MCF 10A (cell line): Measurements from ENCODE around the gene CHST15. TPM values are rescaled to one million over a fixed set of nuclear protein-coding genes. Genes with fewer than 3 reads are reported as not detected.

Source experiments
- BruUV-seq: library from RNA; stranded (reverse); fragments of 400-500 nt; replicated peaks from 2 replicates; lab custom pipeline; 2021; lab: Mats Ljungman, UMichigan
- CTCF ChIA-PET: fragments of 300-600 bp; sonication (Branson Sonifier 250); formaldehyde crosslinking; extraction: SDS; loops from one replicate; lab custom pipeline; 2021; ENCODE audit warnings: antibody characterized with exemption, inconsistent platforms; lab: Yijun Ruan, JAX
- POLR2A ChIA-PET: fragments of 300-600, 350-650 bp; sonication (Branson Sonifier 250); formaldehyde crosslinking; extraction: SDS; loops from one replicate; lab custom pipeline; 2020; ENCODE audit warnings: antibody characterized with exemption, inconsistent platforms; lab: Yijun Ruan, JAX
- DNase-seq: peaks from one replicate; pipeline ENCODE4 v3.0.0-alpha.2; 2018; ENCODE audit not compliant: unreplicated experiment
- H3K27ac Mint-ChIP-seq: one replicate; pipeline ENCODE4 v1.8.0; 2022; ENCODE audit warnings: mild to moderate bottlenecking, low read depth, mixed read lengths; ENCODE audit not compliant: unreplicated experiment
- H3K27me3 Mint-ChIP-seq: one replicate; pipeline ENCODE4 v1.8.0; 2022; ENCODE audit warnings: mixed read lengths; ENCODE audit not compliant: insufficient read depth, unreplicated experiment
- H3K36me3 Mint-ChIP-seq: one replicate; pipeline ENCODE4 v1.8.0; 2022; ENCODE audit warnings: mild to moderate bottlenecking, moderate library complexity, mixed read lengths; ENCODE audit not compliant: insufficient read depth, unreplicated experiment
- H3K4me1 Mint-ChIP-seq: one replicate; pipeline ENCODE4 v1.8.0; 2022; ENCODE audit warnings: mixed read lengths; ENCODE audit not compliant: insufficient read depth, unreplicated experiment
- H3K4me3 Mint-ChIP-seq: one replicate; pipeline ENCODE4 v1.8.0; 2022; ENCODE audit warnings: mild to moderate bottlenecking, moderate library complexity, mixed read lengths; ENCODE audit not compliant: unreplicated experiment
- H3K9me3 Mint-ChIP-seq: one replicate; pipeline ENCODE4 v1.8.0; 2022; ENCODE audit warnings: mixed read lengths; ENCODE audit not compliant: unreplicated experiment
- intact Hi-C: fragments of 100-400 bp; cut with micrococcal nuclease; formaldehyde crosslinking; loops from 2 replicates; pipeline ENCODE4 v1.14.1; 2022
- total RNA-seq: library from RNA; stranded (reverse); gene quantifications from 2 replicates; pipeline ENCODE4 v1.2.3, GENCODE V29; 2022
- TF ChIP-seq, protein P1 (sequence below): fragments of 200-600 bp; IDR thresholded peaks from one replicate; pipeline ENCODE4 v1.8.0; 2022; ENCODE audit warnings: antibody characterized with exemption, mild to moderate bottlenecking; ENCODE audit not compliant: unreplicated experiment

Gene CHST15
- total RNA-seq, 1 experiment from 2014 or later = 32.8 TPM

- peaks cover 61% of the 10 kb centered on the region for H3K36me3 Mint-ChIP-seq
- TF ChIP-seq, protein P1, sequence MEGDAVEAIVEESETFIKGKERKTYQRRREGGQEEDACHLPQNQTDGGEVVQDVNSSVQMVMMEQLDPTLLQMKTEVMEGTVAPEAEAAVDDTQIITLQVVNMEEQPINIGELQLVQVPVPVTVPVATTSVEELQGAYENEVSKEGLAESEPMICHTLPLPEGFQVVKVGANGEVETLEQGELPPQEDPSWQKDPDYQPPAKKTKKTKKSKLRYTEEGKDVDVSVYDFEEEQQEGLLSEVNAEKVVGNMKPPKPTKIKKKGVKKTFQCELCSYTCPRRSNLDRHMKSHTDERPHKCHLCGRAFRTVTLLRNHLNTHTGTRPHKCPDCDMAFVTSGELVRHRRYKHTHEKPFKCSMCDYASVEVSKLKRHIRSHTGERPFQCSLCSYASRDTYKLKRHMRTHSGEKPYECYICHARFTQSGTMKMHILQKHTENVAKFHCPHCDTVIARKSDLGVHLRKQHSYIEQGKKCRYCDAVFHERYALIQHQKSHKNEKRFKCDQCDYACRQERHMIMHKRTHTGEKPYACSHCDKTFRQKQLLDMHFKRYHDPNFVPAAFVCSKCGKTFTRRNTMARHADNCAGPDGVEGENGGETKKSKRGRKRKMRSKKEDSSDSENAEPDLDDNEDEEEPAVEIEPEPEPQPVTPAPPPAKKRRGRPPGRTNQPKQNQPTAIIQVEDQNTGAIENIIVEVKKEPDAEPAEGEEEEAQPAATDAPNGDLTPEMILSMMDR = no peak
- ChIA-PET POLR2A (interaction anchor here (0.8 kb wide), 1 partner anchor 18 kb away, joined by 3 read pairs; no protein-coding TSS in a partner anchor), CTCF (interaction anchor here (0.7 to 2.4 kb wide), 4 partner anchors 17 to 377 kb away, joined by 3 to 8 read pairs (median 3); no protein-coding TSS in a partner anchor)
- peaks cover 10% of the 10 kb centered on the region for H3K9me3 Mint-ChIP-seq
- intact Hi-C loops = no loop called here
- no peaks in the 10 kb centered on the region for H3K4me1 Mint-ChIP-seq
- no peak overlapping the region for H3K4me3 Mint-ChIP-seq
- no peaks in the 10 kb centered on the region for H3K27me3 Mint-ChIP-seq
- no TSS peak for BruUV-seq
- H3K27ac Mint-ChIP-seq = no peak overlapping the region
- DNase-seq = no peak
These were observed 81.3 kb downstream of the CHST15 start for GRCh38 chr10:124012066-124012465.

DNA sequence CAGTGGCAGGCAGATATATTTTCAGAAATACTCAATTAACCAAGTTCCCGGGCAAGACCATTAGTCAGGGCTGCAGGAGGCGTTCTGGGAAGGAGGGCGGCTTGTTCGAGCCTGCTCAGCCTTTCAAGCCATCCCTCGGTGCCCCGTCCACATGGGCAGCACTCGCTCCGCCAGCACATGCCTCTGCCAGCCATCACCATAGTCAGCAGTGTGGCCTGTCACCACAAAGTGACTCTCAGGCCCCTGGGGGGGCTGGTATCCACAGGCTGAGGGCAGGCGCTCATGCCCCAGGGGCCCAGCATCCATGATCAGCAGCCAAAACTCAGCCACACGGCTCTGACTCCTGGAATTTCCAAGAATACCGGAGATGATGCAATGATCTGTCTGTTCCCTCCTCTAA lies 81.9 kb downstream of the CHST15 start:
- intact Hi-C loops = no loop called here
- ChIA-PET POLR2A (no interaction called here), CTCF (interaction anchor here (0.7 to 2.4 kb wide), 4 partner anchors 16 to 378 kb away, joined by 3 to 8 read pairs (median 3); no protein-coding TSS in a partner anchor)
- no peak overlapping the region for H3K4me3 Mint-ChIP-seq
- TF ChIP-seq, protein P1 = no peak
- BruUV-seq = no TSS peak
- peak; percentile 23 for DNase-seq
- peaks cover 10% of the 10 kb centered on the region for H3K9me3 Mint-ChIP-seq
- H3K4me1 Mint-ChIP-seq = no peaks in the 10 kb centered on the region
- no peaks in the 10 kb centered on the region for H3K27me3 Mint-ChIP-seq
- peaks cover 62% of the 10 kb centered on the region for H3K36me3 Mint-ChIP-seq
- no peak overlapping the region for H3K27ac Mint-ChIP-seq

- no TSS peak for BruUV-seq
- peaks cover 10% of the 10 kb centered on the region for H3K9me3 Mint-ChIP-seq
- POLR2A ChIA-PET = no interaction called here
- no peak overlapping the region for H3K4me3 Mint-ChIP-seq
- H3K36me3 Mint-ChIP-seq = peaks cover 67% of the 10 kb centered on the region
- CTCF ChIA-PET = interaction anchor here (2.4 kb wide), 1 partner anchor 15 kb away, joined by 8 read pairs; no protein-coding TSS in a partner anchor
- no peaks in the 10 kb centered on the region for H3K27me3 Mint-ChIP-seq
- TF ChIP-seq, protein P1 = no peak
- DNase-seq = peak; percentile 30
- no peak overlapping the region for H3K27ac Mint-ChIP-seq
- H3K4me1 Mint-ChIP-seq = no peaks in the 10 kb centered on the region
- intact Hi-C loops = no loop called here
These were observed 82.8 kb downstream of the CHST15 start for GRCh38 chr10:124010563-124011131.

DNA sequence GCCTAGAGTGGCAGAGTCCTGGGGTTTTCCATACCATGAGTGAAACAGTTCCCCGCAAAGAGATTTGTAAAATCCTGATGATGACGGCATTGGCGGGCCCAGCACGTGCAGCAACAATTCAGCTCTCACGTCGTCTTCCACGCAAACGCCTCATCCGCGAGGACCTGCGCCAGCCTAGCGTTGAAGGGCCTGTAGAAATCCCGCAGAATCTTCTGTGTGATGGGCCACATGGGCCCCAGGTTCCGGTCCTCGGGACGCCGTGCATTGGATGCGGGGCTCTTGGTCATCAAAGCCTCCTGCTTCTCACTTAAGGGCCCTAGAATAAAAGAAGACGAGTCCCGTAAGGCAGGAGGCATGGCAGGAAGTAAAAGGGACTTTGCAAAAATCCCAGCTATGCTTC lies 83.4 kb downstream of the CHST15 start:
- intact Hi-C loops = no loop called here
- no TSS peak for BruUV-seq
- Mint-ChIP-seq H3K9me3 (peaks cover 10% of the 10 kb centered on the region), H3K27ac (no peak overlapping the region), H3K4me3 (no peak overlapping the region), H3K4me1 (no peaks in the 10 kb centered on the region), H3K36me3 (peaks cover 73% of the 10 kb centered on the region), H3K27me3 (no peaks in the 10 kb centered on the region)
- ChIA-PET POLR2A (no interaction called here), CTCF (interaction anchor here (2.4 kb wide), 1 partner anchor 15 kb away, joined by 8 read pairs; no protein-coding TSS in a partner anchor)
- no peak for DNase-seq
- TF ChIP-seq, protein P1 = no peak
